ENCODE results near the gene WWOX. TPM values are rescaled to one million over a fixed set of nuclear protein-coding genes. Genes with fewer than 3 reads are reported as not detected.

The WWOX gene
- polyA plus RNA-seq, 2 of the 4 experiments (the other 2 are of a cell fraction), result 16.0 to 17.2 TPM

DNA sequence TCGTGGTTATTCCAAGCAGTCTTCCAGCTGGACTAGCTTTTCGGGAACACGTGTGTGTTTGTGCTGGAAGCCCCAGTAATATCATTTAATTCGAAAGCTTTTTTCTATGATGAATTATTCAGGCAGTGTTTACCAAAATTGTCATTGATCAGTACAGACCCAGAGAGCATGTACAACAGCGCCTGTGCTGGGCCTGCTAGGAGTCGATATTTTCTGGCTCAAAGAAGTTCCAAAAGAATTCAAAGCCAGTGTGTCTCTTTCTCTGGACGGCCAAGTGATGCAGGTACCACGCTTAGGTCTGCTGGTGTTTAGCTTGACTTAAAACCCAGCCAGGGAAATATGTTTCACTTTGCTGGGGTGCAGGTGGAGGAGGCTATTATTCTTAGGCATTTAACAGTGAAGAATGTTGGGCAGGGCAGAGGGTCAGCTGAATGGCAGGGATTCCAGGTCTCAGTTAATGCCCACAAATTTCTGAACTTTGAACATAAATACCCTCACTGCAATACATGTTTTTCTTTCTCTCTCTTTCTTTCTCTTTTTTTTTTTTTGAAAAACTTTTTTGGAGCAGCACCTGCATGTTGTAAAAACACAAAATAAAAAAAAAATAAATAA lies 401.3 kb downstream of the WWOX start:
- ATAC-seq (no peak), FAIRE-seq (no peak), DNase-seq (ENCODE audit: low read depth in 1 of 2, low spot score in 1 of 2) (no peak)
- Histone ChIP-seq H3K4me1 (no peaks in the 10 kb centered on the region), H3K9me3 (no peaks in the 10 kb centered on the region), H3K27ac (no peak overlapping the region), H3K4me2 (no peak overlapping the region), H3K4me3 (no peak overlapping the region)
- ChIA-PET CTCF (interaction anchor here (0.7 kb wide), 1 partner anchor 775 kb away, joined by 3 read pairs; no protein-coding TSS in a partner anchor), POLR2A (interaction anchor here (0.6 kb wide), 1 partner anchor 263 kb away, joined by 5 read pairs; no protein-coding TSS in a partner anchor)
- WGBS (ENCODE audit: missing lambda C conversion rate), result 61% methylated on average over 8 of the region's 8 CpGs
- TF ChIP-seq GATA3 (IDR thresholded peaks at IDR 0.05; ENCODE audit: borderline replicate concordance) (no peak), REST (IDR thresholded peaks at IDR 0.05) (no peak), KDM5A (IDR thresholded peaks at IDR 0.05) (no peak), HOXA7 (CRISPR knock-in tag; IDR thresholded peaks at IDR 0.05) (no peak), ATOH8 (CRISPR knock-in tag; IDR thresholded peaks at IDR 0.05; ENCODE audit: low read depth) (no peak), RARB (CRISPR knock-in tag; IDR thresholded peaks at IDR 0.05) (no peak), ZC3H11A (IDR thresholded peaks at IDR 0.05) (no peak), CTCF (IDR thresholded peaks at IDR 0.05) (no peak), NPAS2 (CRISPR knock-in tag; IDR thresholded peaks at IDR 0.05; ENCODE audit: borderline replicate concordance) (no peak), CHD4 (IDR thresholded peaks at IDR 0.05; ENCODE audit: borderline replicate concordance) (no peak)
- TF ChIP-seq, protein P1, sequence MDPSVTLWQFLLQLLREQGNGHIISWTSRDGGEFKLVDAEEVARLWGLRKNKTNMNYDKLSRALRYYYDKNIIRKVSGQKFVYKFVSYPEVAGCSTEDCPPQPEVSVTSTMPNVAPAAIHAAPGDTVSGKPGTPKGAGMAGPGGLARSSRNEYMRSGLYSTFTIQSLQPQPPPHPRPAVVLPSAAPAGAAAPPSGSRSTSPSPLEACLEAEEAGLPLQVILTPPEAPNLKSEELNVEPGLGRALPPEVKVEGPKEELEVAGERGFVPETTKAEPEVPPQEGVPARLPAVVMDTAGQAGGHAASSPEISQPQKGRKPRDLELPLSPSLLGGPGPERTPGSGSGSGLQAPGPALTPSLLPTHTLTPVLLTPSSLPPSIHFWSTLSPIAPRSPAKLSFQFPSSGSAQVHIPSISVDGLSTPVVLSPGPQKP (IDR thresholded peaks at IDR 0.05; ENCODE audit: low read depth, low read length), result no peak

- no peaks in the 10 kb centered on the region for H3K4me1 ChIP-seq
- H3K4me2 ChIP-seq, result no peak overlapping the region
- H3K4me3 ChIP-seq, result no peak overlapping the region
- no peak for FAIRE-seq
- WGBS (ENCODE audit: missing lambda C conversion rate), result 87% methylated on average over 8 of the region's 8 CpGs
- CTCF ChIA-PET, result no interaction called here
- no peaks in the 10 kb centered on the region for H3K9me3 ChIP-seq
- DNase-seq (ENCODE audit: low read depth in 1 of 2, low spot score in 1 of 2), result no peak
- no peak for ATAC-seq
- no peak overlapping the region for H3K27ac ChIP-seq
- POLR2A ChIA-PET, result interaction anchor here (0.6 kb wide), 1 partner anchor 264 kb away, joined by 5 read pairs; no protein-coding TSS in a partner anchor
- no peak for TF ChIP-seq EP300 (IDR thresholded peaks at IDR 0.05)
- no peak for TF ChIP-seq PBX3 (IDR thresholded peaks at IDR 0.05)
- no peak for TF ChIP-seq NFE2L2 (conservative IDR thresholded peaks at IDR 0.05; ENCODE audit: low read length)
- TF ChIP-seq CBX8 (IDR thresholded peaks at IDR 0.05), result no peak
- TF ChIP-seq PHF8 (IDR thresholded peaks at IDR 0.05; ENCODE audit: borderline replicate concordance, low read depth), result no peak
- TF ChIP-seq CHD2 (IDR thresholded peaks at IDR 0.05; ENCODE audit: low read length, partially characterized antibody), result no peak
- no peak for TF ChIP-seq KDM5A (IDR thresholded peaks at IDR 0.05)
- TF ChIP-seq TP53 (CRISPR knock-in tag; IDR thresholded peaks at IDR 0.05), result no peak
- TF ChIP-seq HDAC2 (IDR thresholded peaks at IDR 0.05), result no peak
- no peak for TF ChIP-seq HOXB13 (CRISPR knock-in tag; IDR thresholded peaks at IDR 0.05; ENCODE audit: low read depth)
- TF ChIP-seq HES2 (IDR thresholded peaks at IDR 0.05), result no peak
- TF ChIP-seq POLR2A (IDR thresholded peaks at IDR 0.05; ENCODE audit: low read length), result no peak
- no peak for TF ChIP-seq CTCF (IDR thresholded peaks at IDR 0.05)
- no peak for TF ChIP-seq NPAS2 (CRISPR knock-in tag; IDR thresholded peaks at IDR 0.05; ENCODE audit: borderline replicate concordance)
- TF ChIP-seq HOXA7 (CRISPR knock-in tag; IDR thresholded peaks at IDR 0.05), result no peak
- TF ChIP-seq ESRRA (IDR thresholded peaks at IDR 0.05; ENCODE audit: borderline replicate concordance, low read length), result no peak
Measured at GRCh38 chr16:78501744-78502143, 402.3 kb downstream of the WWOX start.
